Measurements from ENCODE around the gene STK32A. TPM values are rescaled to one million over a fixed set of nuclear protein-coding genes. Genes with fewer than 3 reads are reported as not detected.

Gene STK32A
- total and polyA plus RNA-seq, 4 donors = 0.03 to 0.17 (median 0.09) TPM

GRCh38 chr5:147400881-147401280 lies 166.1 kb downstream of the STK32A start (continued):
- TF ChIP-seq CTCF (IDR thresholded peaks at IDR 0.05; ENCODE audit: low read depth, low read length, missing input control) (no peak), JUND (IDR thresholded peaks at IDR 0.05) (no peak), EGR1 (IDR thresholded peaks at IDR 0.05; ENCODE audit: low read depth in 2 of 2) (no peak), RXRA (IDR thresholded peaks at IDR 0.05) (no peak), NR2F2 (IDR thresholded peaks at IDR 0.05) (no peak), TAF1 (conservative IDR thresholded peaks at IDR 0.05) (no peak)

- no peak for TF ChIP-seq GABPA (IDR thresholded peaks at IDR 0.05 in 1 of 2, conservative IDR thresholded peaks at IDR 0.05 in 1 of 2)
- TF ChIP-seq EGR1 (IDR thresholded peaks at IDR 0.05; ENCODE audit: low read depth in 2 of 2) = no peak
- TF ChIP-seq FOXA2 (IDR thresholded peaks at IDR 0.05) = no peak
- no peak for TF ChIP-seq YY1 (IDR thresholded peaks at IDR 0.05)
- no peak for TF ChIP-seq MAX (IDR thresholded peaks at IDR 0.05)
- no peak for TF ChIP-seq REST (IDR thresholded peaks at IDR 0.05)
- TF ChIP-seq NR2F2 (IDR thresholded peaks at IDR 0.05) = no peak
- TF ChIP-seq HNF4A (conservative IDR thresholded peaks at IDR 0.05) = no peak
- TF ChIP-seq ZBTB33 (IDR thresholded peaks at IDR 0.05) = no peak
- TF ChIP-seq RXRA (IDR thresholded peaks at IDR 0.05) = no peak
- no peak for TF ChIP-seq TAF1 (conservative IDR thresholded peaks at IDR 0.05)
- no peak for TF ChIP-seq SP1 (IDR thresholded peaks at IDR 0.05)
- no peak for TF ChIP-seq CTCF (IDR thresholded peaks at IDR 0.05; ENCODE audit: low read depth, low read length, missing input control)
- H3K4me3 ChIP-seq (ENCODE audit: low read depth in 1 of 3, low read length in 3 of 3) = no peak overlapping the region
- no peak overlapping the region for H3K9ac ChIP-seq (ENCODE audit: low read depth in 1 of 2, low read length in 2 of 2)
- no peaks in the 10 kb centered on the region for H3K9me3 ChIP-seq (ENCODE audit: control insufficient read depth in 4 of 4, low read length in 3 of 4)
- no peaks in the 10 kb centered on the region for H3K36me3 ChIP-seq (ENCODE audit: control insufficient read depth in 4 of 4, insufficient read depth in 3 of 4, low read depth in 1 of 4, low read length in 3 of 4)
- H3K27ac ChIP-seq (ENCODE audit: low read depth in 1 of 2, low read length in 2 of 2) = no peak overlapping the region
- H3K27me3 ChIP-seq (ENCODE audit: control insufficient read depth in 4 of 4, insufficient read depth in 4 of 4, low read length in 3 of 4) = no peaks in the 10 kb centered on the region
- no peaks in the 10 kb centered on the region for H3K4me1 ChIP-seq (ENCODE audit: control insufficient read depth in 4 of 4, insufficient read depth in 4 of 4, low read length in 3 of 4)
- WGBS = 76% methylated on average over 15 of the region's 15 CpGs
- no peak for DNase-seq (ENCODE audit: low spot score)
Observed at GRCh38 chr5:147403651-147404640, 169.1 kb downstream of the STK32A start.

Data from liver (tissue), 9 donors.